ENCODE data around the gene PCNX2. TPM values are rescaled to one million over a fixed set of nuclear protein-coding genes. Genes with fewer than 3 reads are reported as not detected.

PCNX2 gene
- total and polyA plus RNA-seq, 2 of the 8 experiments (the other 6 are each of a cell fraction or from before 2014, with no cell fraction given): 46.1 to 57.6 TPM

GRCh38 chr1:233024199-233024598, 271.3 kb downstream of the PCNX2 start:
- Histone ChIP-seq H2BK20ac (ENCODE audit: low read length) (no peak overlapping the region), H3K79me1 (ENCODE audit: low read depth, low read length) (no peaks in the 10 kb centered on the region; the same call in 1 of the 2 replicates), H2AFZ (ENCODE audit: low read length) (no peak overlapping the region), H3K4me1 (replicated peaks in 1 of 4; ENCODE audit: control insufficient read depth in 3 of 4, insufficient read depth in 4 of 4, low read length in 3 of 4) (no peaks in the 10 kb centered on the region; a peak in 1 of 7 replicates), H2BK5ac (ENCODE audit: low read depth, low read length) (no peak overlapping the region), H3K4me3 (ENCODE audit: extremely low read depth in 1 of 4, insufficient read depth in 2 of 4, low read depth in 3 of 4, low read length in 4 of 4) (no peak overlapping the region), H3K27me3 (replicated peaks in 1 of 4; ENCODE audit: control insufficient read depth in 3 of 4, extremely low read depth in 1 of 4, insufficient read depth in 3 of 4, low read length in 3 of 4) (no peaks in the 10 kb centered on the region), H4K8ac (ENCODE audit: extremely low read depth, insufficient read depth, low read length) (no peak overlapping the region), H4K20me1 (replicated peaks in 1 of 2; ENCODE audit: control insufficient read depth in 1 of 2, insufficient read depth in 2 of 2, low read length in 2 of 2) (no peaks in the 10 kb centered on the region), H3K56ac (replicated peaks; ENCODE audit: insufficient read length, low read depth, low read length) (no peak overlapping the region), H4K91ac (replicated peaks; ENCODE audit: insufficient read length, low read length) (no peak overlapping the region), H3K36me3 (ENCODE audit: control insufficient read depth in 2 of 4, insufficient read depth in 4 of 4, low read length in 3 of 4) (no peaks in the 10 kb centered on the region; a peak in 1 of 8 replicates), H3K23me2 (ENCODE audit: low read depth, low read length) (no peaks in the 10 kb centered on the region), H3K4ac (replicated peaks; ENCODE audit: insufficient read length, low read depth, low read length) (no peak overlapping the region), H2BK15ac (ENCODE audit: low read length) (no peak overlapping the region), H2AK5ac (ENCODE audit: low read depth, low read length) (no peak overlapping the region), H4K5ac (ENCODE audit: insufficient read length, low read depth, low read length) (no peak overlapping the region), H2BK120ac (replicated peaks; ENCODE audit: low read depth, low read length) (no peak overlapping the region), H3K27ac (ENCODE audit: low read depth, low read length) (no peak overlapping the region), H3K23ac (ENCODE audit: insufficient read length) (no peak overlapping the region), H2BK12ac (ENCODE audit: low read depth, low read length) (no peak overlapping the region), H3K4me2 (ENCODE audit: insufficient read depth in 1 of 2, low read depth in 2 of 2, low read length in 2 of 2) (no peak overlapping the region), H3K18ac (ENCODE audit: extremely low read depth, low read length) (no peak overlapping the region), H3K9ac (replicated peaks in 1 of 4; ENCODE audit: extremely low read depth in 1 of 4, low read depth in 3 of 4, low read length in 3 of 4) (no peak overlapping the region), H3K79me2 (ENCODE audit: control insufficient read depth in 1 of 2, insufficient read depth in 2 of 2, low read length in 2 of 2) (no peaks in the 10 kb centered on the region), H3K14ac (ENCODE audit: insufficient read length) (no peak overlapping the region), H3K9me3 (ENCODE audit: insufficient read depth in 2 of 2, low read depth in 1 of 2, low read length in 1 of 2) (no peaks in the 10 kb centered on the region)
- ChIA-PET CTCF (ENCODE audit: partially characterized antibody) (interaction anchor here (0.7 to 4.3 kb wide), 26 partner anchors 8 to 426 kb away, joined by 3 to 19 read pairs (median 3); partner anchors contain the start of gene SIPA1L2), POLR2A (ENCODE audit: partially characterized antibody) (no interaction called here)
- DNase-seq (ENCODE audit: low read depth in 1 of 2, low spot score in 2 of 2): no peak
- TF ChIP-seq CTCF (IDR thresholded peaks at IDR 0.05; ENCODE audit: control extremely low read depth in 1 of 3, insufficient read depth in 1 of 3, low read depth in 1 of 3, low read length in 3 of 3) (no peak), TAF1 (IDR thresholded peaks at IDR 0.05; ENCODE audit: low read depth, low read length) (no peak), BRCA1 (IDR thresholded peaks at IDR 0.05; ENCODE audit: low read depth, low read length) (no peak), E2F6 (IDR thresholded peaks at IDR 0.05) (no peak), SIRT6 (IDR thresholded peaks at IDR 0.05; ENCODE audit: low read length) (no peak), CHD2 (IDR thresholded peaks at IDR 0.05; ENCODE audit: low read length) (no peak), SAP30 (IDR thresholded peaks at IDR 0.05; ENCODE audit: insufficient read depth, insufficient replicate concordance, low read length) (no peak), NANOG (IDR thresholded peaks at IDR 0.05; ENCODE audit: insufficient read depth, low read depth, low read length, poor library complexity, severe bottlenecking) (no peak)
- WGBS, 2 experiments (ENCODE audit: extremely low coverage in 1 of 2, insufficient coverage in 1 of 2, insufficient read length in 1 of 2, insufficient replicate concordance in 2 of 2, low coverage in 1 of 2, low lambda C conversion rate in 2 of 2, missing lambda C conversion rate in 1 of 2): 92% methylated on average over 9 of the region's 9 CpGs; no CpG with 5 or more reads in 1 of the 2 experiments
- FAIRE-seq: no peak
